Measurements from ENCODE around the gene HOXC6.

The HOXC6 gene

DNA sequence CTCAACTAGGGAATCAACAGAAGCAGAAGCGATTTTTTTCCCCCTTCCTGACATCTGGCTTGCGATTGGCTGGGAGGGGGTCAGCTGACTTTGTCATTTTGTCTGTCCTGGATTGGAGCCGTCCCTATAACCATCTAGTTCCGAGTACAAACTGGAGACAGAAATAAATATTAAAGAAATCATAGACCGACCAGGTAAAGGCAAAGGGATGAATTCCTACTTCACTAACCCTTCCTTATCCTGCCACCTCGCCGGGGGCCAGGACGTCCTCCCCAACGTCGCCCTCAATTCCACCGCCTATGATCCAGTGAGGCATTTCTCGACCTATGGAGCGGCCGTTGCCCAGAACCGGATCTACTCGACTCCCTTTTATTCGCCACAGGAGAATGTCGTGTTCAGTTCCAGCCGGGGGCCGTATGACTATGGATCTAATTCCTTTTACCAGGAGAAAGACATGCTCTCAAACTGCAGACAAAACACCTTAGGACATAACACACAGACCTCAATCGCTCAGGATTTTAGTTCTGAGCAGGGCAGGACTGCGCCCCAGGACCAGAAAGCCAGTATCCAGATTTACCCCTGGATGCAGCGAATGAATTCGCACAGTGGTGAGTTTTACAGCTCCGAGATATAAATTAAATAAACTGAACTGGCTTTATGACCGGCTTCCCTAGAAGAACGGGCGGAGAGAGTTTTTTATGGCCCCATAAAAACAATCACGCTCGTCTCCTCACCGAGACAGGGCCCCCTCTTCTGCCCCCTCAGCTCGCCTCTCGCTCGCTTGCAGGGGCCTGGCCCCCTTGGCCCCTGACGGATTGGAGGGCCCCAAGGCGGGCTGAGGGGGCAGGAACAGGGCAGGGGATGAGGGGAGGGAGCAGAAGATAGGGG is at the start of gene HOXC6:
HOXC6 (plus strand) TSS at position 127 of the 888 bp plus-strand sequence; CDS start at position 209, 82 bp downstream.
- no peak for DNase-seq

DNA sequence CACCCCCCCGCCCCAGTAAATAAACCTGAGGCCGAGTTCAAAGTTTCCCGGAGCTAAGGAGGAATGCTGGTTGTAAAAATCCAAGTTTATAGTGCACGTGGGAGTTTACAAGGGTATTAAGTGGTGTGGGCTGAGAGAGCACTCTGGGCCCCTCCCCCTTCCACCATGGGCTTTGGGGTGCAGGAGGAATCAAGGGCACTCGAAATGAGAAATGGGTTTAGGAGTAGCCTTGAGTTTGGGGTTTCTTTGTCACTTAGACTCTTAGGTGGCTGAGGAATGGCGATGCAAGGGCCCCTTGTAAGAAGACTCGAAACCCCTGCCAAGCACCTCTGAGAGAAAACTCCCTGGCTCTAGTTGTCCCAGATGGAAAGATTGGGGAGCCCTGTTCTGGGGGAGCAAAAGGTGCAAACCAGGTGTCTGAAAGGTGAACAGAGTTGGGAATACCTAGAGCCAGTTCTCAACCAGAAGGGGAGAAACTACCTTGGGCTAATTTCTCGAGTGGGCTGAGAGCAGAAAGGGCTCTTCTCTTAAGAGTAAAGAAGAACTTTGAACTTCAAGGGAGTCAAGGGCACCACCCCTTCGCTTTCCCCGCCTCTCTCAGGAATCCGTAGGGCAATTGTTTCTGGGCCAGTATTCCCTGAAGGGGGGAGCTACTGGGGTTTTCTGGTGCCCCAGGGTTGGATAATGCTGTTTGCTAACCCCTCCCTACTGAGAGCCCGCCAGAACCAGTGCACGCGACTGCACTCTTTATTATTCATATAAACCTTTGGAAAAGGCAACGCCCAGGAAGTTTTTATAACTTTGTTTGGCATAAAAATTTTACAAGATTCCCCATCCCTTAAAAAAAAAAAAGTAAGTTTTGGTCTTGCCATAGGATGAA is 49.5 kb upstream of the HOXC6 start:
- DNase-seq: no peak

DNA sequence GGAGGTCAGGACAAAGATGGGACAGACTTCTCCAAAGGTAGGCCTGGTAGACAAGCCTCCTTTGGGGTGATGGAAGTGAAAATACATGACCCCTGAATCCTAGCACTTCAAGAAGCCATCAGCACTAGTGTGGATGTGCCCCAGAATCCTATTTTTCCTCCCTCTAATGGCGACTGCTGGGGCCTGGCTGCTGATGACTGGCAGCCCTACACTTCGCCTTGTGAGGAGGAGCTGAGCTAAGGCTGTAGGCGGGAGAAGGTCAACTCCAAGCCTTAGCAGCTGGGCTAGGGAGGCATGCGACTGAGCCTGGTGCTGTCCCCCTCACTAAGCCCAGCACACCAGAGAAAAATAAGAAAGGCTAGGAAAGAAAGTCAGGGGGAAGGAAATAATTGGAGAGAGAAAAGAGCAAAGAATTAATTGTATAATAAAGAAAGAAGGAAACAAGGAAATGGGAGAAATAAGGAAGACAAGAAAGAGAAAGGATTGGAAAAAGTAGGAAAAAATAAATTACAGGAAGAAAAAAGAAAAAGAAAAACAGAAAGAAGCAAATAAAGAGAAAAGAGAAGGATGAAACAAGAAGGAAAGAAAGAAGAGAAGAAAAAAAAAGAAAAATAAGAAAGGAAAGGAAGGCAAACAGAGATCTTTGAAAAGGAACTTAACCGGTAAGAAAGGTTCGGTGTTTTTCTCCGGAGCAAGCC is 48.0 kb upstream of the HOXC6 start:
- DNase-seq: no peak

DNA sequence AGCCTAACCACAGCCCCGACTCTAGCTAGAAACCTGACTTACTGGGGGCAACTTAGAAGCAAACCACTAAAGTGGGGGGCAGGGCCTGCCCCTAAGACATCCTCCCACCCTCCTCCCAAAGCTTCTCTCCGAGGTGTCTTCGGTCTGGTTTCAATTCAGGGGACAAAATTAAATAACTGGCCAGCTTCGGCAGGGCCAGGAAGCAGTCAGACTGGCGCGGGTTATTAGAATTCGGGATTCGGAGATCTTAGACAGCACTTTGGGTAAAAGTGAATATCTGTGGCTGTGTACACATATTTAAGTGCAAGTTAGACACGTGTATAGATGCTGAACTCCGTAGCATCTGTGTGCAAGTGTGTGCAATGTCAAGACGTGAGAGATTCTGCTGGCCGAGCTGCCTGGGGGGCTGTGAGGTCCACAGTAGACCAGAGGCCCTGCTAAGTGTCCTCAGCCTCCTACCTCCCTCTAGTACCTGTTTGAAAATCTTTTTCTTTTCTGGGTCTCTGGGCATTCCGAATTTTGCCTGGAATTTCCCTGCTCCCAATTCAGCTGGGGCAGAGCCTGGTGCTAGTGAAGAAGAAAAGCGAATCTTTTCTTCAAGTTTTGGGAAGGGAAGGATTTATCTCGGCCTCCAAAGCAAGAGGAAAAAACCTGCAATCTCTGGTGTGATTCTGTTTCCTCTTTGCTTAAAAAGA is 47.3 kb upstream of the HOXC6 start:
- no peak for DNase-seq

DNA sequence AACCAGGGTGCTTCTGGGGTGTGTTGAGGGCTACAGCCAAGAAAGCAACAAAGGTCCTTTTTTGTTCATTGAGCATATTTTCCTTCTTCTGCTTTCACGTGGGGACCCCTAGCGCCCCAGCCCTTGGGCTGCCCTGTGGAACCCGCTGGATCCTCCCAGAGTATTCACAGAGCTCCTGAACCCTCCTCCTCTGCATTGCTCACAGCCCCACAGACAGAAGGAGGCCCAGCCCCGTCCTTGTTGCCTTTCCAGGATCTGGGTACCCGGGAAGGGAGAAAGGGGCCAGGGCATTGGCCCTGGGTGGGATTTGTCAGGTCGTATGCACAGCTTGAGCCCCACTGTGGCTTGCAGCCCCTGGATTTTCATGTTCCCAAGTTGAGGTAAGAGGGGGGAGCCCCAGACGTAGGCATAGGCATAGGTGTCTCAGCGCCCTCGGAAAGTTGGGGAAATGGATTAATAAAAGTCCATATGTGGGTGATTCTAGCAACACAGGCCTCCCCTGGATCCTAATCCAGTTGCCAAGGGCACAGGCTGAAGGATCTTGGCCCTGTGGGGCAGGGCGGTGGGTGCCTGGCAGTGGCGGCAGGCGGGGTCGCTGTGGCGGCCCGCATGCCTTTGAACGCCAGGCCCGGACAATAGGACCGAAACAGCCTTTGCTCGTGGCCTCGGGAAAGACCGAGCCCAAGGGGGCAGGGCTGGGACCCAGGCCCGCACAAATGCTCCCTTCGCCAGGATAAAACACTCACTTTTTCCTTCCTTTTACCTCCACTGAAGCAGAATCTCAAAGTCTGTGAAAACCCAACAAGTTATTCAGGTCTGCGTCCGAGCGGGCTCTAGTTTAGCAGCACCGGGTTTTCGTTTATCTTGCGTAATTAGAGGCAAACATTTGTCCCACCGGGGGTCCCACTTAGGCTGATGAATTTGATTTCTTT is 46.3 kb upstream of the HOXC6 start:
- no peak for DNase-seq

DNA sequence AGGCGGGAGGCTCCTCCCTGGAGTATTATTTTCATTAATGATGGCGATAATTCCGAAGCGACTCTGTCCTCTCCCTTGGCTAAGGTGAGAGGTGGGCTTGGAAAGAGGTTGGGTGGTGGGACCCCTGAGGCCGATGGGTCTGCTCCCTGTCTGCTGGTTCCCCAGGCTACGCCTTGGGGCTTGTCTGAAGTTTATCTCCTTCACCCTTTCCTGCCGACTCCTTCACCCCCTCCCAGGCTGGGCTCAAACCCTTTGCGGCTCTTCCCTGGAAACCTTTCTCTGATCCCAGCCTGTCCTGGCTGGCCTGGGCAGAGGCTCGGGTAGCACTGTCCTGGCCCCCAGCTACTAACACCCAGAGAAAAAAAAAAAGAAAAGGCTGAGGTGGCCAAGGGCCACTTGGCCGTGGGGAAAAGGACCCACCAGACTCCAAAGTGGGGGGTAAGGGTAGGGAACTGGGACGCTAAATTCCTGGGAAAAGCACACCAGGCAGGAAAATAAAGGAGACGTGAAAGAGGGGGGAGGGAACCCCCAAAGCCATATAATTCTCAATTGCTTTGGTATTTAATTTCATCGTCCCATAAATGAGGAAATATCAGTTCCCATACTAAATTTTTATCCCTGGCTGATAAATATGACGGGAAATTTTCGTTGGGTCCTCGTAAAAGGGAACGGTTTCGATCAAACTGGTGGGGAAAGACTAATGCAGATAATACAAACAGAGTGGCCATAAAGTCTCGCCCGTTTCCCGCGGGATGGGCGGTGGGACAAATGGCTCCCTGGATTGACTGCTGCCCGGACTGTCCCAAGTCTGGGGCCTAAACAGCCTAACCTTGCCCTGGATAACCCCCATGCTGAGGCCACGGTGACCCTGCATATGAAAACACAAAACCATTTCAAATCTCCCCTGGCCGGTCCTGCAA is 45.3 kb upstream of the HOXC6 start:
- no peak for DNase-seq

DNA sequence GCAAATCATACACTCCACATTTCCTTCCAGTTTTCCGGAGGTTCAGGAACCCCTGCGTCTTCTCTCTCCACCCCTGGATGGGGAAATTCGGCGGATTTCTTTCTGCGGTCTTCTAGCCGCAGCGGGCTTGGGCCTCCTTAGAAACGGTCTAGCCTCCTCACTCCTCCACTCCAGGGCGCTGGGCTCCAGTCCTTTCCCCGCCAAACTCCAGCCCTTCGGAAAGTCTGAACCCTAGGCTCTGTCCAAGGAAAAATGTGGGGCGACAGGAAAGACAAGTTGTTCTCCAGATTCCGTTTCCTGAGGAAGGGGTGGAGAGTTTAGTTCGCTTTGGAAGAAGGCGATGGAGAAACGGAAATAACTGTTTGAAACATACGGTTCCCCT is 44.7 kb upstream of the HOXC6 start:
- no peak for DNase-seq

- no peak for DNase-seq
Observed at GRCh38 chr12:53983950-53984572, 44.2 kb upstream of the HOXC6 start.

DNA sequence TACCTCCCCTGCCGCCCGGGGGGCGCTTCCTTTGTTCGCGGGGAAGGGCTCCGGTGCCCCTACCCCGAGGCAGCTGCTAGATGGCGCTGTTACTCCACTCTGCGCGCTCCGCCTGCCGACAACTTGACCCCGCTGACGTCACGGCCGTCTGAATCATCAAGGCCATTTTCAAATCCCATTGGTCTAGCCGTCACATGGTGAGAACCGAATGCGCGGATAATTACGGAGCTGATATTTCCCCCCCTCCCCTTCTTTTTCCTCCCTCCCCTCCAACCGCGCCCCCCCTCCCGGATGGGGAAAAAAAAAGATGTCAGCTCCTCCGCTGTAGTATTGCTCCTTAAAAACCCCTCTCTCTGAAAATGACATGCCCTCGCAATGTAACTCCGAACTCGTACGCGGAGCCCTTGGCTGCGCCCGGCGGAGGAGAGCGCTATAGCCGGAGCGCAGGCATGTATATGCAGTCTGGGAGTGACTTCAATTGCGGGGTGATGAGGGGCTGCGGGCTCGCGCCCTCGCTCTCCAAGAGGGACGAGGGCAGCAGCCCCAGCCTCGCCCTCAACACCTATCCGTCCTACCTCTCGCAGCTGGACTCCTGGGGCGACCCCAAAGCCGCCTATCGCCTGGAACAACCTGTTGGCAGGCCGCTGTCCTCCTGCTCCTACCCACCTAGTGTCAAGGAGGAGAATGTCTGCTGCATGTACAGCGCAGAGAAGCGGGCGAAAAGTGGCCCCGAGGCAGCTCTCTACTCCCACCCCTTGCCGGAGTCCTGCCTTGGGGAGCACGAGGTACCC is 43.1 kb upstream of the HOXC6 start, which contains the start of gene HOXC10:
HOXC10 (plus strand) TSS at position 246 of the 791 bp plus-strand sequence; CDS start at position 360, 114 bp downstream.
- no peak for DNase-seq

GRCh38 chr12:53985692-53985993 is 42.6 kb upstream of the HOXC6 start:
- no peak for DNase-seq

DNA sequence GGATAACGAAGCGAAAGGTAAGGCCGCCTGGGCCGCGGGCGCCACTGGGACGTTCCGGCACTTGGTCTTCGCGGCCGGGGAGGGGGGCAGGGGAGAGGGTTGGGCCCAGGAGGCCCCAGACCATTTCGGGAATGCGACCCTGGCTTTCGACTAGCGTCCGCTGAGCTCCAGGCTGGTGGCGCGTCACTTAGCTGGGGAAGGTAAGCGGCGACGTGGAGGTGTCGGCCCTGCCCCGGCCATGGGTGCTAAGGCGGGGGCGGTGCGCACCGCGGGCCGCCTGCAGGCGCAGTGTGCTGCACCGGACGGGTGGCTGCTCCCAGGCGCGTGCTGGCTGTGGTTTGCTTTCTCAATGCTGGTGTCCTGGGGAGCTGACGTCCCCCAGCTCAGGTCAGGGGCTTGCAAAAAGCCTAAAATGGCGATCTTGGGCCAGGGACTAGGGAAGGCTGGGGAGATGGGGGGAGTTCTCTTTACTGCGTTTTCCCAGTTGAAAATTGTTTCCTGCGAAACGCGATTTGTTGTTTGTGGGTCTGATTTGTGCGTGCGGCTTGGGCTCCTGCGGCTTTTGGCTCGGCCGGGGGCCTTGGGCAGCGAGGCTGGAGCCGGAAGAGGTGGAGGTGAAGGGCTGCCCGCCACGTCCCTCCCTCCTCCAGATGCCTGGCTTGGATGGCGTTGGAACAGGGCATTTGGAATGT is 42.1 kb upstream of the HOXC6 start:
- no peak for DNase-seq

DNA sequence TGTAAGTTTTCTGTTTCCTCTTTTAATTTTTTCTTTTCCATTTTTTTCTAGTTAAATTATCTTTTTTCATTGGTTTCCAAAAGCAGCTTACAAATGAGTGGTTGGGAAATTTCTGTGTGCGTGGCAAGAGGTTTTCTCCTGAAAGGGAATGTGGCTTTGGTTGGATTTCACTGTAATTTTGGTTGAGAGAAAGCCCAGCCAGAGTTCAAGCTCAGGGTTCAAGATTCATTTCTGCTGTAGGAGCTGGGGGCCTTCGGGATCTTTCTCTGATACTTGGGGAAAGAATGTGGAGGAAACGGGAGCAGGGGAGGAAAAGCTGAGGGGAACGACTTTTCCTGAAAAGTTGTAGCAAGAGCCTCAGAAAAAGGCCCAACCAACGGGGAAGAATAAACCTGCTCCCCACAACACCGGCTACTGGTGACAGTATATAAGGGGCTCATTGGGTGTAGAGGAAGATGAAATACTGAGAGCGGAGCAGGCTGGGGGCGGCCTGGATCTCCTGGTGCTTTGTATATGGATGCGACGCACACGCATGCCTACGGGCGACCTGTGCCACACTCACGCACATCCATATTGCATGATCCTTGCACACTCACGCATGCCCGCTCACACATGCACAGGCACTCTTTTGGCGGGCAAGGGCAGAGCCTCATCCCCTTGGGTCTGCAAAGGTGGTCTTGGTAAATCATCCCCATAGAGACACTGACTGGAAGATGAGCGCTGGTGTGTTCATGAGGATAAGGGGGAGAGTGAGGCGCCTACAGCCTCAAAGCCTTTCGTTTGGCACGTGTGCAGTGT is 41.4 kb upstream of the HOXC6 start:
- no peak for DNase-seq

DNA sequence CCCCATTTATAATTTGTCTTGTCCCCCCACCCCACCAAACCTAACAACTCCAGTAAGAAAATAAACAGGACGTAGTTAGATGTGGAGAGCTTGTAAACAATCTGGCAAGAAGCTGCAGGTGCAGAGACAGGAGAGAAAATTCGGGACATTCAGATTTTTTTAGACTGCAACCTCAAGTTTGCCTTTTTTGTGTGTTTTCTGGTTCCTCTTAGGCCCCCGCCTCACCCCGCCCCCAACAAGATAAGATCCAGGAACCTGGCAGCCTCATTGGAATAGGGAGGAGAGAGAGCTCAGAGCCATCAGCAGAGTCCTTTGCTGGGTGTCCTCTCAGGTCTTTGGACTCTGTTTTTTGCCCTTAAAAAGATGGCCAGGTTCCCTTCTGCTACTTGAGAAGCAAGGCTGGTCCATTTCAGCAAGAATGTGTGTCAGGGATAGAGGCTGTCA is 40.4 kb upstream of the HOXC6 start:
- no peak for DNase-seq

DNA sequence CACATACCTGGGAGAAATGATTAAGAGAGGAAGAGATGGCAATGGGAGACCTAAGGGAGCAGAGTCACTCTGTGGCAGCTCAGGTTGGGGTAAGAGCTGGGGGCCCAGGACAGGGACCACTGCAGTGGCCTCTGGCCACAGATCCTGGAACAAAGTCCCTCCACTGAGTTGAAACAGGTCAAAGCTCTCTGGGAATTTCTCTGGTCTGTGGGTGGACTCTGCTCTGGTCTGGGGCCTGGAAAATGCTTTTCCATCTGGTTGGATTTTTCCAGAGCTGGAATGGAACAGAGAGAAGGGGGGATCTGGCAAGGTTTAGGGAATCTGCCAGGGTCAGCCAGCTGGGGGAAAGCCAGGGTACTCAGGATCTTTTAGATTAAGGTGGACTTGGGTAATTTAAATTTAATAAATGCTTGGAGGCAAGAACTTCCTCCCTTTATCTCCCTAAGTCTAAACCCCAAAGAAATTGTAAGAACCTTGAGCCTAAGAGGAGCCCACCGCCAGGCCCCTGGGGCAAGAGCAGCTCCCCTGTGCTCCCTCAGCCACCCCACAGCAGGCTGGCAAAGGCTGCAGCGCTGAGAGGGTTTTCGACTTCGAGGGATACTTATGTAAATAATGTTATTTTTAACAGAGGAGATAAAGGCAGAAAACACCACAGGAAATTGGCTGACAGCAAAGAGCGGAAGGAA is 39.6 kb upstream of the HOXC6 start:
- DNase-seq: no peak

DNA sequence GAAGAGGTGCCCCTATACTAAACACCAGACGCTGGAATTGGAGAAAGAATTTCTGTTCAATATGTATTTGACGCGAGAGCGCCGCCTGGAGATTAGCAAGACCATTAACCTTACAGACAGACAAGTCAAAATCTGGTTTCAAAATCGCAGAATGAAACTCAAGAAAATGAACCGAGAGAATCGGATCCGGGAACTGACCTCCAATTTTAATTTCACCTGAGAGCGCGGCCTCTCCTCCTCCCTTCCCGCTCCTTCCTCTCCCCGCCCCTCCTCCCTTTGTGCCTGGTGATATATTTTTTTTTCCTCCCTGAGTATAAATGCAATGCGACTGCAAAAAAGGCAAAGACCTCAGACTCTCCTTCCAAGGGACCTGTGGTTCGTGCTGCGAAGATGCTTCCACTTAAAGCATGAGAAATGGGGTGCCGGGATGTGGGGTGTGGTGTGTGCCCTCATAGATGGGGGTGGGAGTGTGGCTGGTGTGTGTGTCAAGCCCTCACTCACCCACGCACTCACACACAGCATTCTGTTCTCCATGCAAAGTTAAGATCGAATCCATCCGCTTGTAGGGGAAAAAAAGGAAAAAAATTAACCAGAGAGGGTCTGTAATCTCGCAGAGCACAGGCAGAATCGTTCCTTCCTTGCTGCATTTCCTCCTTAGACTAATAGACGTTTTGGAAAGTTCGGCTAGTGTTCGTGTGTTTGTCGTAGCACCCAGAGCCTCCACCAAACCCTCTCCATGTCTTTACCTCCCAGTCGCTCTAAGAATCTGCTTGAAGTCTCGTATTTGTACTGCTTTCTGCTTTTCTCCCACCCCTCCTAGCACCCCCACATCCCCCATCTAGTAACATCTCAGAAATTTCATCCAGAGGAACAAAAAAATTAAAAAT is 38.8 kb upstream of the HOXC6 start:
- DNase-seq: no peak
